ENCODE measurements around the gene TOPBP1.
A peak's percentile ranks its signal among the peaks of the same experiment; 100 is the strongest.

The TOPBP1 gene

GRCh38 chr3:133608388-133608787, 53.4 kb downstream of the TOPBP1 start:
- no peak for DNase-seq (ENCODE audit: low read depth, low spot score)

DNA sequence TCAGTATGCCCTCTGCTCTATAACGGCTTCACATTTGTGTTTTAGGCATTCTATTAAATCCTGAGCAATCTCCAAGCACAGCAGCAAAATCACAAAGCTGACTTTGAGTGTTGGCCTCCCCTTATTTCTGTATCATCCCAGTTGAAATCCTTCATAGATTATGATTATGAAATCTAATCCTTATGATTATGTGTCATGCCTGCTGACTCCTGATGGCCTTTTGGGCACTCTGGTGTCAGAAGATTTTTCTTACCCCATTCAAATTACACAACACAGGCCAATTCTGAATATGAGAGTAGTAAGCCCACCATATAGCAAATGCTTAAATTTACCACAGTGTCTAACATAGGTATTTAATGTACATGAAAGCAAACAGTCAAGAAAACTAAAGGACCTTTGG, 53.9 kb downstream of the TOPBP1 start:
- no peak for DNase-seq (ENCODE audit: low read depth, low spot score)

GRCh38 chr3:133606902-133607301, 54.8 kb downstream of the TOPBP1 start:
- DNase-seq (ENCODE audit: low read depth, low spot score) = no peak

DNA sequence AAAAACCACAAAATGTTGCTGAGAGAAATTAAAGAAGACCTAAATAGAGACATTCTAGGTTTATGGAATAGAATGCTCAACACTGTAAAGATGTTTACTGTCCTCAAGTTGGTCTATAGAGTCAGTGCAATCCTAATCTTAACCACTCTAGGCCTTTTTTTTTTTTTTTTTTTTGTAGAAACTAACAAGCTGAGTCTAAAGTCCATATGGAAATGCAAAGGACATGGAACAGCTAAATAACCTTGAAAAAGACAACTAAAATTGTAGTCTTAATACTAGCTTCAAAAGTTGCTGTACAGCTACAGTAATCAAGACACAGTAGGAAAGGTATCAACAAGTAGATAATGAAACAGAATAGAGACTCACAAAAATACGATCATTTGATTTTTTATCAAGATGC, 55.4 kb downstream of the TOPBP1 start:
- DNase-seq (ENCODE audit: low read depth, low spot score) = no peak

- no peak for DNase-seq (ENCODE audit: low read depth, low spot score)
These were observed 61.1 kb downstream of the TOPBP1 start for GRCh38 chr3:133600572-133601081.

- no peak for DNase-seq (ENCODE audit: low read depth, low spot score)
These were observed 62.5 kb downstream of the TOPBP1 start for GRCh38 chr3:133599280-133599679.

DNA sequence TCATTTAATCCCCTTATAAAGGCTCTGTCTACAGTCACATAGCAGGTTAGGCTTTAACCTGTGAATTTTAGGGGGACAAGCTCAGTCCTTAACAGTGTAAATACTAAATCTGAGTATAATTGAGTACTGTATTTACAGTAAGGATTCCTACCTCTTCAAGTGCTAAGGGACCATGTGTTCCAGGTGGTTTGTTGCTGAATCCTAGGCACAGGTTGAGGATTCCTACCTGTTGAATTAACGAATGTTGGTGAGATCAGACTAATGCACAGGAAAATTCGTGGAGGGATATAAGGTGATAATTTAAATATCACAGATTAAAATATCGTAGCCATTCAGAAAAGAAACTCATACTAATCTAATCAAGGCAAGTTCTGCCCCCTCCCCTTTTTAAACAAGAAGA, 63.3 kb downstream of the TOPBP1 start:
- no peak for DNase-seq (ENCODE audit: low read depth, low spot score)

- no peak for DNase-seq (ENCODE audit: low read depth, low spot score)
These were observed 66.4 kb downstream of the TOPBP1 start for GRCh38 chr3:133595341-133595740.

GRCh38 chr3:133593243-133593642, 68.5 kb downstream of the TOPBP1 start:
- DNase-seq (ENCODE audit: low read depth, low spot score) = no peak

DNA sequence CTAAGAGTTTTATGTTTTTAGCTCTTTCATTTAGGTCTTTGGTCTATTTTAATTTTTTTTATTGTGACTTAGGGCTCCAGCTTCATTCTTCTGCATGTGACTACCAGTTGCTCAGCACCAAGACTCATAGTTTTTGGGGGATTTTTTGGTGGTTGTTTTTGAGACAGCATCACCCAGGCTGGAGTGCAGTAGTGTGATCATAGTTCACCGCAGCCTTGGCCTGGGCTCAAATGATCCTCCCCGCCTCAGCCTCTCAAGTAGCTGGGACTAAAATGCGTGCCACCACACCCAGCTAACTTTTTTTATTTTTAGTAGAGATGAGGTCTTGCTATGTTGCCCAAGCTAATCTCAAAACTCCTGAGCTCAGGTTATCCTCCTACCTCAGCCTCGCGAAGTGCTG, 68.9 kb downstream of the TOPBP1 start:
- no peak for DNase-seq (ENCODE audit: low read depth, low spot score)

DNA sequence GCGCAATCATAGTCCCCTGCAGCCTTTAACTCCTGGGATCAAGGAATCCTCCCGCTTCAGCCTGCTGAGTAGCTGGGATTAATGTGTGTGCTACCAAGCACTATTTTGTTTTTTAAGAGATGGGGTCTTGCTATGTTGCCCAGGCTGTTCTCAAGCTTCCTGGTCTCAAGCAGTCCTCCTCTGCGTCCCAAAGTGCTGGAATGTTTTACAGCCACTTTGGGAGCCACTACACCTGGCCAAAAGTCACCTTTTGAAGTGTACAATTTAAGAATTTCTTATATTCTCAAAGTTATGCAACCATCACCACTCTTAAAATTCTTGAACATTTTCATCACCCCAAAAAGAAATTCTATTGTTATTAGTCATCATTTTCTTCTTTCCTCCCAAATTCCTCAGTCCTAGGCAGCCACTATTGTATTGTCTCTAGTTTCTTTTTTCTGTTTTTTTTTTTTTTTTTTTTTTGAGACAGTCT, 70.4 kb downstream of the TOPBP1 start:
- no peak for DNase-seq (ENCODE audit: low read depth, low spot score)

- no peak for DNase-seq (ENCODE audit: low read depth, low spot score)
These were observed 72.2 kb downstream of the TOPBP1 start for GRCh38 chr3:133589503-133589902.

GRCh38 chr3:133588784-133589465, 72.8 kb downstream of the TOPBP1 start:
- DNase-seq (ENCODE audit: low read depth, low spot score) = no peak

- no peak for DNase-seq (ENCODE audit: low read depth, low spot score)
These were observed 73.7 kb downstream of the TOPBP1 start for GRCh38 chr3:133588035-133588434.

DNA sequence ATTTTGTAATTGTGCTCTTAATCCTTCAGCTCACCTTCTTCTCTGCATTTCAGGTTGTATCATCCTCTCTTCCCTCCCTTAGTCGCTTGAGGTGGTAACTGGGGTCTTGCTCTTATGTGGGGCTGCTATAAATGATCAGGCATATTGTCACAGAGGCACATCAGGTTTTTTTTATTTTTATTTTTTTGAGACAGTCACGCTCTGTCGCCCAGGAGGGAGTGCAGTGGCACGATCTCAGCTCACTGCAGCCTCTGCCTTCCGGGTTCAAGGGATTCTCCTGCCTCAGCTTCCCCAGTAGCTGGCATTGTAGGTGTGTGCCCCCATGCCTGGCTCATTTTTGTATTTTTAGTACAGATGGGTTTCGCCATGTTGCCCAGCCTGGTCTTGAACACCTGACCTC, 78.3 kb downstream of the TOPBP1 start:
- DNase-seq (ENCODE audit: low read depth, low spot score) = no peak

GRCh38 chr3:133578548-133579191, 83.1 kb downstream of the TOPBP1 start:
- DNase-seq (ENCODE audit: low read depth, low spot score) = peak; percentile 52

DNA sequence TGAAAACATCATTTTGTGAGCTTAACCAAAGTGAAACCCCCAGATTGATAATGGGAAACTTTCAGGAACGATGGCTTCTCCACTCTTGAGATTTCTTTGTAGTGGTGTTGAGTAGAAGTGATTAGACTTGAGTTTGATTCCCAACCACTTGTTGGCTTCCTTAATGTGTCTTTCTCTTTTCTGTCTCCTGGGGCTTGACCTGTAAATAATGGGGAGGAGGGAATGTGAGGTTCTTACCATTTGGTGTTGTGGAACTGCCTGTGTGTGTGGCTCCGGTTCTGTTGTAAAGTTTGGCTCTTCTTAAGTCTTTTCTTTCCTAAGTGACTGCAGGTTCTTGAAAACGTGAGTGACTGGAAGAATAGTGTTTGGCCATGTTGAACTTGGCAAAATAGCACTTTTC, 85.6 kb downstream of the TOPBP1 start:
- DNase-seq (ENCODE audit: low read depth, low spot score) = no peak

DNA sequence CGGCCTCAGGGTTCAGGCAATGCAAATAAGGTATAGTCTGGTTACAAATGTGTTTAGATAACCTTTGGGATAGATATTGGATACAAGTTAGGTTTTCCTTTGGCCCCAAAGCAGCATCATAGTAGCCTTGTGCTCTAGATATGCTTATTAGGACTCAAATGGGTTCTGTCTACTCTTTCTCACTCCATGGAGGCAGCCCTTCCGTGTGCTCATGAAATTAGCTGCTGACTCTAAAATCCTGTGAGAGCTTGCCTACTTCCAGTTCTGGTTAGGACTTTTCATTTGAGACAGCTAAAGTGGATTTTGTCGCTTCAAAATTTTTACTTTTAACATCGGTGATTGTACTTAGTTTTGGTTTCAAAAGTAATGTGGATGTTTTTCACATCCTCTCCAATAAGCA, 86.7 kb downstream of the TOPBP1 start:
- no peak for DNase-seq (ENCODE audit: low read depth, low spot score)

- peak; percentile 69 for DNase-seq (ENCODE audit: low read depth, low spot score)
These were observed 87.4 kb downstream of the TOPBP1 start for GRCh38 chr3:133574260-133574881.

DNA sequence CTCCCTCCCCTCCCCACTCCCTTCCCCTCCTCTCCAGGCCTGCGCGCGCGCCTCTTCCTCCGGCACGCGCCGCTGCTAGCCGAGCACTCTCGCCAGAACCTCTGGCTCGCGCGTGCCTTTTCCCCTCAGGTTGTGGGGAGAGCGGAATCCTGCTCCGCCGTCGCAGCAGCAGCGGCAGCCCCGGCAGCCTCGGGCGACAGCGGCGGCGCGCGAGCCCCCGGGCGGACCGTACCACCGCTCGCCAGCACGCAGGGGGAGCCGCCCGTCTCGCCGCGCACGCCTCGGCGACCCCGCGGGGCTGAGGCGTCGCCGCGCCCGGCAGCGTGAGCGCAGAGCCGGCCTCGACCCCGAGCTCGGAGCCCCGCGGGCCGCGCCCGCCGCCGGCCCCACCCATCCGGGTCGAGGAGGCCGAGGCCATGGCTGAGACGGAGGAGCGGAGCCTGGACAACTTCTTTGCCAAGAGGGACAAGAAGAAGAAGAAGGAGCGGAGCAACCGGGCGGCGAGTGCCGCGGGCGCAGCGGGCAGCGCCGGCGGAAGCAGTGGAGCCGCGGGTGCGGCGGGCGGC, 88.0 kb downstream of the TOPBP1 start, which contains the start of gene CDV3:
CDV3 (plus strand) TSS at position 58 of the 566 bp plus-strand sequence; CDS start at position 417, 359 bp downstream.
- no peak for DNase-seq (ENCODE audit: low read depth, low spot score)

GRCh38 chr3:133573054-133573628, 88.6 kb downstream of the TOPBP1 start:
- peak; percentile 100 for DNase-seq (ENCODE audit: low read depth, low spot score)

Data from ELF-1 (cell line).